HG03060 (cell line): ENCODE measurements around the gene CCDC148.

ENCODE experiments used
- ATAC-seq: cut with Tn5 transposase; IDR thresholded peaks from one replicate; pipeline ENCODE4 v1.9.1; 2021; ENCODE audit warnings: low read depth, moderate number of reproducible peaks; ENCODE audit not compliant: unreplicated experiment

Gene CCDC148

DNA sequence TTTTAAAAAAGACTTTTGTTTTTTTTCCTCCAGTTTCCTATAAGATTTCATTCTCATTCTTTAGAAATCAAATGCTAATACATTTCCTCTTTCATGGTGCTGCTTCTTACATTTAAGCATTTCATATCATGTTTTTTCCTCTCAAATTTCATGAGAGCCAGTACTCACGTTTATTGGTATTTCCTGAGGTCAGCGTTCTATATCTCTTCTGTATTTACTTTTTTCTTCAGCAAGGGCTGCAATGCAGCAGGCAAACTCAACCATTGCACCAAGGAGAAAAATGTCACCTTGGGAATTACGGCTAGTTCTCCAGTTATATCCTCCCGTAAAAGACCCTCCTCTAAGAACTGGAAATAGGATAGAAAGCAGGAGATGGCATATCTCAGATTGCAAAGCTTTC, 322.5 kb downstream of the CCDC148 start:
- no peak for ATAC-seq

DNA sequence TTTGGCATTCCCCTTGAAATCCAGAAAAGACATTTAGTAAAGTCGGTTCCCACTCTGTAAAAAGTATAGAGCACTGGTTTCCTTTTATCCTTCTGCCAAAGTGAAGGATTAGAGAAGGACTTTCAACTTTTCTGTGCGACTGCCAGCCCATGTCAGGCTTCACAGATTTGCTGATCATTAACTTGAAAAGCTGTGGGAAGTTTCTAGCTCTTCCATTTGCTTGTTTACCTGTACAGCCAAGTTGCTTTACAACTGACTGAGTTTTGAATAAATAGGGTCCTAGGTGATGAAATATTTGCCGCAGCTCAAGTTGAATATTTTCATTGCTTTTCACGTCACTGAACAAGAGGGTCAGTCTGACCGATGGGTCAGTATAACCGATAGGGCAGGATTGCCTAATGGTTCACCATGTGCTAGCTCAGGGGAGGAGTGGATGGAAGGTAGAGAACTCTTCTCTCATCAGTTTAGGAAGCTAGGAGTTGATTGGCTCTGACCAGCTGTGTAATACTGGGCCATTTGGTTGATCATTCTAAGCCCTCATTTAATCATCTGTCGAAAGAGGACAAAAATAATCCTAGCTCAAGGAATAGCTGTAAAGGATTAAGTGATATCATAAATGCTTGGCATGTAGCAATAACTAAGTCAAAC, 324.5 kb downstream of the CCDC148 start:
- no peak for ATAC-seq

DNA sequence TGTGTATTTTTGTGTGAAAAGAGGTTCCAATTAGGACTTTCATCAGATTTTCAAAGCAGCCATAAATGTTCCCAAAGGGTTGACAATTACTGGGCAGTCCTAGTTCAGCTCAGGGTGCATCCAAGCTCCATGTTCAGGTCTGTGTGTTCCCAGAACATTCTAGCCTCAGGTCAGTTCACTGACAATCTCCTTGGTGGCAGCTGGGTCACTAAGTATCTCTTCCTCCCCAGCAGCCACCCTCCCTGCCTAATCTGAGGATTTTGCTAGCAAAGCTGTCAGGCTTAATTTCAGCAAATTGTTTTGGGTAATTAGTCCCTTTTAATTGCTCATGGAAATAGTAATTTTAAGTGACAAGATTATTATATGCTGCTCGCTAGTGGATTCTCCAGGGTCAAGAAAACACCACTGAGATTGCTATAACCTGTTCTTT, 325.1 kb downstream of the CCDC148 start:
- ATAC-seq = no peak

DNA sequence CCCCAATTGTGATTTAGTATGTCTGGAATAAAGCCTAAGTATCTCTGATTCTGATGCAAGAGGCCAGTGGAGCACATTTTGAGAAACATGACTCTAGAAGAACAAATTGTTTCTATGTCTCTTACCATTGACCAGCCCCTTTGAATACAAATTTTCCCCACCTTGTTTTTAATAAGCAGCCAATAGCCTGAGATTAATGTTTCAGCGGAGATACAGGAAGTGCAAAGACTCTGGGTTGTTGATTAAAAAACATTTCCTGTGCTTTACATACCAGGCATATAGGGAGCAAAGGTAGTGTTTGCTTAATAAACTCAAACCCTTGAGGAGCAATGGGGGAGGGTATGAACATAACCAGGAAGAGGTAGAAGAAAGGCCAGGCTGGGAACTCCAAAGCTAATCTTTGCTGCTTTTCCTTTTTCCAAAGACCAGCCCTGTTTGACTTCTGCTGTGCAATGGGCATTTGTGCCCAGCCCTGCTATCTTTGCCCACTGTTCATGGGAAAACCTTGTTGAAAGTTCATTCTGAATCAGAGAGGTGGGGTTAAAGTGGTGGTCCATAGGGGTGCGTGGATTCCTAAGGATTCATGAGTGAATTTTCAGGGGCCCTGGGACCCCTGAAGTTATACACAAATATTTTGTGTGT, 325.6 kb downstream of the CCDC148 start:
- no peak for ATAC-seq

DNA sequence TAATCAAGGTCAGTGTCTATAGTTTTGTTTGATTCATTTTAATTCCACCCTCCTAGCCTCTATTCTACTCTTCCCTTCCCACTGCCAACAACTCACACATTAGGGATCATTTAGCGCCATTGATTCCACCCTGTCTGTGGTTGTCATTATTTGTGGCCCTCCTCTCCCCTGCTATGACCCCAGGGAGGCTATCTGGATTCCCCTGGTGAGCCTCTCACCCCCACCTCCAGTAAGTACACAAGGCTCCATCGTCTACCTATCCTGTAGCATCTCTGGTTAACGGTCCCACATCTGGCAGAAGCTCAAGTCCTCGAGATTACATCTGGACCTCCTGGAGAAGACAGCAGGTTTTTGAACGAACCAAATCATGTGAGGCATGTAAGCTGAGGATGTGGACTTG, 327.5 kb downstream of the CCDC148 start:
- no peak for ATAC-seq

DNA sequence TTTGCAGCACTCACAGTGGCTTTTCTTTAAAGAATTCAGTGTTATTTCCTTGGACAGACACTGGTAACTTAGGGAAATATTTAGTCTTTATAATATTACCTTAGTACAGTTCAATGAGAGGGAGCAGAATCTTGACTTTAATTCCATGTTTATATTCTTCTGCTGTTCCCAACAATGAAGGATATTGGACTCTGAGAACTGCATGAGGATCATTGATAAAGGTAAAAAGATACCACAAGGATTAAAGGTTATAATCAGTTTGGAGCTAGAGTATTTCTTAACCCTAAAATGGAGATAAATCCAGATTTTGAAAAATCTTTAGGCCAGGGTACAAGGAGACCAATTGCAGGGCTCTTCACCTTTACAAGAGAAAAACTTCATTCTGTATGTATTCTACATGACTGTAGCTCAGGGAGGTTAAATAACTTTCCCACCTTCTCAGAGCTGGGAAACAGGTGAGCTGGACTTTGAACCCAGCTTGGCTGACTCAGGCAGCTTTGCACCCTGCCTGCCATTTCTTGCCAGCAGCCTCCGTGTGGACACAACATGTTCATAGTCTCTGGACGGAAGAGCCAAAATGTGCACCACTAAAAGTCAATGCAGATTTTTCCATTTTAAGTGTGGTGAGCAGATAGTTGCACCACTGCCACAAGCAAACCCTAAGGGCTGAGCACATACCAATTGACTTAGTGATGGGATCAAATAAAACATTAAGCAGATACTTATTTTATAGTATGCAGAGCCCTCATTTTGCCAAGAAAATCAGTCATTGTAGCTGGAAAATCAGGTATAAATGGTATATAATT, 328.2 kb downstream of the CCDC148 start:
- no peak for ATAC-seq

- ATAC-seq = no peak
These were observed 329.2 kb downstream of the CCDC148 start for GRCh38 chr2:158127380-158127804.

DNA sequence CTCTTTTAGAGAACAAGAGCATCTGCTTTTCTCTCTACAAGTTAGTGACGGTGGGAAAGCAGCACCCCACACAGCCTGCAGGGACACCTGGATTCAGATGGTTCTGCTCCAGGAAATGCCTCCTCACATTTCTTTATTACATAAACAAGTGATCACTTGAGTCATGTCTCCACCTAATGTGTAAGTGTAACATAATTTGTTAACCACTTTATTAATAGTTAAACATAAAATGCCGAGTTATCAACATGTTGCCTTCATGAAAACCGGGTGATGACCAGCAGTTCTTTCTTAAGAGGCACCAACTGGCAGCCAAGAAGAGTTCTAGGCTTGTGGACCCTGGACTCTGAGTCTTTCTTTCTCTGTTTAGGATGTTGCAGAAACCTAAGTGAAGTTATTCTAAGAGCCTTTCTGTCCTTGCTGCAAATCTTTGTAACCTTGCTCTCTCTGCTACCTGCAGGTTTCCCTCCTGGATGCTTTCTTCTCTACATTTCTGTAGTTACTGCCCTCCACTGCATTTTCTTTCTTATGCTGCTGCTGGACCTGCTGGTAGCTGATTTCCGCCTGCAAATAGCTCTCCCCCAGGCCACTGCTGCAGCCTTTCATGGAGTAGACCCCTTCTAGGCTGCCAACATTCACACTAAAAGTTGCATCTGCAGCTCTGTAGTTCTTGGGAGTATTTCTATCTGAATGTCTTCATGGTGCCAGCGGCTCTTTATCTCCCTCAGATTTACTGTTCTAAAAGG, 330.6 kb downstream of the CCDC148 start:
- ATAC-seq = no peak

- ATAC-seq = no peak
These were observed 331.7 kb downstream of the CCDC148 start for GRCh38 chr2:158124896-158125295.
